Measurements from ENCODE around the gene IPO5.
"Not testable (repeated sequence)": the region's sequence is repeated elsewhere in the genome, so short reads cannot be mapped to it uniquely, and the experiment has no call there.

The IPO5 gene

GRCh38 chr13:97934590-97934989, 18.9 kb upstream of the IPO5 start:
- no peaks in the 10 kb centered on the region for H3K36me3 ChIP-seq (ENCODE audit: control insufficient read depth, insufficient read depth, low read length)
- no peak overlapping the region for H3K9ac ChIP-seq (ENCODE audit: low read depth, low read length)
- no peak overlapping the region for H3K4me3 ChIP-seq (ENCODE audit: low read depth, low read length)
- peaks cover 6% of the 10 kb centered on the region for H3K4me1 ChIP-seq (ENCODE audit: control insufficient read depth, insufficient read depth, low read length)
- no peaks in the 10 kb centered on the region for H3K9me3 ChIP-seq (ENCODE audit: control insufficient read depth, insufficient read depth, low read length)
- H3K27me3 ChIP-seq (ENCODE audit: control insufficient read depth, insufficient read depth, low read length) = no peaks in the 10 kb centered on the region

GRCh38 chr13:97935071-97935470, 18.4 kb upstream of the IPO5 start:
- Histone ChIP-seq H3K4me1 (ENCODE audit: control insufficient read depth, insufficient read depth, low read length) (peaks cover 6% of the 10 kb centered on the region), H3K36me3 (ENCODE audit: control insufficient read depth, insufficient read depth, low read length) (no peaks in the 10 kb centered on the region), H3K9me3 (ENCODE audit: control insufficient read depth, insufficient read depth, low read length) (no peaks in the 10 kb centered on the region), H3K27me3 (ENCODE audit: control insufficient read depth, insufficient read depth, low read length) (no peaks in the 10 kb centered on the region), H3K4me3 (ENCODE audit: low read depth, low read length) (no peak overlapping the region), H3K9ac (ENCODE audit: low read depth, low read length) (no peak overlapping the region)

- Histone ChIP-seq H3K9ac (ENCODE audit: low read depth, low read length) (no peak overlapping the region), H3K27me3 (ENCODE audit: control insufficient read depth, insufficient read depth, low read length) (no peaks in the 10 kb centered on the region), H3K9me3 (ENCODE audit: control insufficient read depth, insufficient read depth, low read length) (no peaks in the 10 kb centered on the region), H3K36me3 (ENCODE audit: control insufficient read depth, insufficient read depth, low read length) (no peaks in the 10 kb centered on the region), H3K4me1 (ENCODE audit: control insufficient read depth, insufficient read depth, low read length) (peaks cover 6% of the 10 kb centered on the region), H3K4me3 (ENCODE audit: low read depth, low read length) (no peak overlapping the region)
These were observed 17.4 kb upstream of the IPO5 start for GRCh38 chr13:97936036-97936435.

DNA sequence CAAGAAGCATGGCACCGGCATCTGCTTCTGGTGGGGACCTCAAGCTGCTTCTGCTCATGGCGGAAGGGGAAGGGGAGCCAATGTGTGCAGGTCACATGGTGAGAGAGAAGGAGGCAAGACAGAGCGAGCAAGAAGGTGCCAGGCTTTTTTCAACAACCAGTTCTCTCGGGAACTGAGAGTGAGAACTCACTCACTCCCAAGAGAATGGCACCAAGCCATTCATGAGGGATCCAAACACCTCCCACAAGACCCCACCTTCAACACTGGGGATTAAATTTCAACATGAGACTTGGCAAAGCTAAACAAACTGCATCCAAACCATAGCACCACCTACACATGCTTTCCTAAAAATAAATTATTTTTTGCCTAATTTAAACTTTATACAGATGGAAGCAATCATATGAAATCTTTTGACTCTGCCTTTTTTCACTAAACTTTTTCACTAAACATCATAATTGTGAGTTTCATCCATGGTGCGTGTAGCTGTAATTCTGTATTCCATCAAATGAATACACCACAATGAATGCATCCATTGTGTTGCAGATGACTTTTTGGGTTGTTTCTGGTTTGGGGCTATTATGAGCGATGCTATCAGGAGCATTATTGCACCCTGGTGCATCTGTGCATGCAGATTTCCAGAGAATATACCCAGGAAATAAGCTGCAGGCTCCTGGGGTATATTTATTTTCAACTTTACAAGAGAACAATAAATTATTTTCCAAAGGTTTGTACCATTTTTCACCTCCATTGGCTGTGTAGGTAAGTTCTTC, 14.6 kb upstream of the IPO5 start:
- H3K4me1 ChIP-seq (ENCODE audit: control insufficient read depth, insufficient read depth, low read length) = peaks cover 6% of the 10 kb centered on the region
- no peaks in the 10 kb centered on the region for H3K27me3 ChIP-seq (ENCODE audit: control insufficient read depth, insufficient read depth, low read length)
- H3K4me3 ChIP-seq (ENCODE audit: low read depth, low read length) = no peak overlapping the region

DNA sequence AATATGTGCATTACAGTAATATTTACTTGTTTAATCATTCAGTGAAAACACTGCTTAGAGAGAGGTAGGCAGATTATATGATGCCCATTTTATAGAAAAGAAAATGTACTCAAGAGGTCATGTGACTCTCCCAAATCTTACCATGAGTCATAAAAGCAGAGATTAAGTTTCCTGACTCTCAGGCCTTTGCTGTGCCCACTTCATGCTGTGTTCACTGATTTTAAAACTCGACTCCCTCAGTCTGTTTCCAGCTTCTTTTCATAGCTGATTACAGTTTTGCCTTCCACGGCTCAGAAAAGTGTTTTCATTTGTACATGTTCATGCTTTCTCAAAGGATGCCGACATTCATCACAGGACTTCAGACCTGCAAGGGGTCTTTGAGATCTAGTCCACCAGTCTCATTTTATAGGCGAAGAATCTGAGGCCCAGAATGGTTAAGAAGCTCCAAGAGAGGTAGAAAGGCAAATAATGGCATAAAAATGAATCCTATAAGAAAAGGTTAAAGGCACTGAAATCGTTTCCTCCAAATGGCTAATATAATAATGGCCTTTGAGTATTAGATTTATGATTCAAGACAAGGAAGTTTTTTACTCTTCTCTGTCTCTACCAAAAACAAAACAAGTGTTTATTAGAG, 9.0 kb upstream of the IPO5 start:
- Histone ChIP-seq H3K9me3 (ENCODE audit: control insufficient read depth, insufficient read depth, low read length) (no peaks in the 10 kb centered on the region), H3K4me3 (ENCODE audit: low read depth, low read length) (no peak overlapping the region)

More for the DNA sequence above, 14.6 kb upstream of the IPO5 start:
- H3K9ac ChIP-seq (ENCODE audit: low read depth, low read length) = no peak overlapping the region
- H3K9me3 ChIP-seq (ENCODE audit: control insufficient read depth, insufficient read depth, low read length) = no peaks in the 10 kb centered on the region
- H3K36me3 ChIP-seq (ENCODE audit: control insufficient read depth, insufficient read depth, low read length) = no peaks in the 10 kb centered on the region

DNA sequence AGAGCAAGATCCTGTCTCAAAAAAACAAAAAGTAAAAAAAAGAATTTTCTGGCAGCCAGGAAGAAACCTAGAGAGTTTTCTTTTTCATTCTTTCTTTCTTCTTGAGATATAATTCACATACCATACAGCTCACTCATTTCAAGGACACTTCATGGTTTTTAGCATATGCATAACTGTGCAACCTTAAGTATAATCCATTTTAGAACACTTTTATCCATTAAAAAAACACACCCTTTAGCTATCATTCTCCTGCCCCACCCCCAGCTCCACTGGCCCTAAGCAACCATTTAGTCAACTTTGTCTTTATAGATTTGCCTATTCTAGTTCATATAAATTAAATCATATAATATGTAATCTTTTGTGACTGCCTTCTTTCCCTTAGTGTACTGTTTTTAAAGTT, 8.1 kb upstream of the IPO5 start:
- Histone ChIP-seq H3K4me3 (ENCODE audit: low read depth, low read length) (no peak overlapping the region), H3K36me3 (ENCODE audit: control insufficient read depth, insufficient read depth, low read length) (no peaks in the 10 kb centered on the region), H3K9me3 (ENCODE audit: control insufficient read depth, insufficient read depth, low read length) (no peaks in the 10 kb centered on the region), H3K27me3 (ENCODE audit: control insufficient read depth, insufficient read depth, low read length) (no peaks in the 10 kb centered on the region), H3K4me1 (ENCODE audit: control insufficient read depth, insufficient read depth, low read length) (no peaks in the 10 kb centered on the region), H3K9ac (ENCODE audit: low read depth, low read length) (no peak overlapping the region)

More for the DNA sequence above, 9.0 kb upstream of the IPO5 start:
- H3K27me3 ChIP-seq (ENCODE audit: control insufficient read depth, insufficient read depth, low read length) = no peaks in the 10 kb centered on the region
- H3K4me1 ChIP-seq (ENCODE audit: control insufficient read depth, insufficient read depth, low read length) = no peaks in the 10 kb centered on the region
- H3K9ac ChIP-seq (ENCODE audit: low read depth, low read length) = no peak overlapping the region
- no peaks in the 10 kb centered on the region for H3K36me3 ChIP-seq (ENCODE audit: control insufficient read depth, insufficient read depth, low read length)

GRCh38 chr13:97945792-97946419, 7.6 kb upstream of the IPO5 start:
- no peaks in the 10 kb centered on the region for H3K27me3 ChIP-seq (ENCODE audit: control insufficient read depth, insufficient read depth, low read length)
- H3K9ac ChIP-seq (ENCODE audit: low read depth, low read length) = no peak overlapping the region
- no peaks in the 10 kb centered on the region for H3K4me1 ChIP-seq (ENCODE audit: control insufficient read depth, insufficient read depth, low read length)
- no peak overlapping the region for H3K4me3 ChIP-seq (ENCODE audit: low read depth, low read length)
- no peaks in the 10 kb centered on the region for H3K36me3 ChIP-seq (ENCODE audit: control insufficient read depth, insufficient read depth, low read length)
- no peaks in the 10 kb centered on the region for H3K9me3 ChIP-seq (ENCODE audit: control insufficient read depth, insufficient read depth, low read length)

GRCh38 chr13:97946951-97947588, 6.4 kb upstream of the IPO5 start:
- H3K9ac ChIP-seq (ENCODE audit: low read depth, low read length) = no peak overlapping the region
- H3K27me3 ChIP-seq (ENCODE audit: control insufficient read depth, insufficient read depth, low read length) = no peaks in the 10 kb centered on the region
- H3K9me3 ChIP-seq (ENCODE audit: control insufficient read depth, insufficient read depth, low read length) = no peaks in the 10 kb centered on the region
- H3K4me3 ChIP-seq (ENCODE audit: low read depth, low read length) = no peak overlapping the region
- no peaks in the 10 kb centered on the region for H3K36me3 ChIP-seq (ENCODE audit: control insufficient read depth, insufficient read depth, low read length)
- no peaks in the 10 kb centered on the region for H3K4me1 ChIP-seq (ENCODE audit: control insufficient read depth, insufficient read depth, low read length)

GRCh38 chr13:97948041-97948440, 5.4 kb upstream of the IPO5 start:
- Histone ChIP-seq H3K4me1 (ENCODE audit: control insufficient read depth, insufficient read depth, low read length) (no peaks in the 10 kb centered on the region), H3K9ac (ENCODE audit: low read depth, low read length) (no peak overlapping the region), H3K27me3 (ENCODE audit: control insufficient read depth, insufficient read depth, low read length) (no peaks in the 10 kb centered on the region), H3K4me3 (ENCODE audit: low read depth, low read length) (no peak overlapping the region), H3K9me3 (ENCODE audit: control insufficient read depth, insufficient read depth, low read length) (no peaks in the 10 kb centered on the region), H3K36me3 (ENCODE audit: control insufficient read depth, insufficient read depth, low read length) (no peaks in the 10 kb centered on the region)

GRCh38 chr13:97949316-97949715, 4.2 kb upstream of the IPO5 start:
- not testable (repeated sequence) for H3K9ac ChIP-seq (ENCODE audit: low read depth, low read length); H3K9me3 ChIP-seq (ENCODE audit: control insufficient read depth, insufficient read depth, low read length); H3K4me3 ChIP-seq (ENCODE audit: low read depth, low read length); H3K4me1 ChIP-seq (ENCODE audit: control insufficient read depth, insufficient read depth, low read length); H3K27me3 ChIP-seq (ENCODE audit: control insufficient read depth, insufficient read depth, low read length); H3K36me3 ChIP-seq (ENCODE audit: control insufficient read depth, insufficient read depth, low read length)

DNA sequence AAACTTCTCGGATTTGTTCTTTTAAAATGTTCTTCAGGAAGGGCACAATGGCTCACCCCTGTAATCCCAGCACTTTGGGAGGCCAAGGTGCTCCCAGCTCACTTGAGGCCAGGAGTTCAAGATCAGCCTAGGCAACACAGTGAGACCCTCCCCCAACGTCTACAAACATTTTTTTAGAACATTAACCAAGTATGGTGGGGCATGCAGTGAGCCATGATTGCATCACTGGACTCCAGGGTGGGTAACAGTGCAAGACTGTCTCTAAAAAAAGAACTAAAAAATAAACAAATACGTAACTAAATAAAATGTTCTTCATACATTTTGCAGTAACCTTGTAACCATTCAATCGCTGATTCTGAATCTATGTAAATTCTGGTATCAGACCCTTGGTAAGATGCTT, 2.1 kb upstream of the IPO5 start:
- no peaks in the 10 kb centered on the region for H3K4me1 ChIP-seq (ENCODE audit: control insufficient read depth, insufficient read depth, low read length)
- no peaks in the 10 kb centered on the region for H3K36me3 ChIP-seq (ENCODE audit: control insufficient read depth, insufficient read depth, low read length)
- H3K9me3 ChIP-seq (ENCODE audit: control insufficient read depth, insufficient read depth, low read length) = no peaks in the 10 kb centered on the region
- H3K9ac ChIP-seq (ENCODE audit: low read depth, low read length) = no peak overlapping the region
- no peaks in the 10 kb centered on the region for H3K27me3 ChIP-seq (ENCODE audit: control insufficient read depth, insufficient read depth, low read length)
- H3K4me3 ChIP-seq (ENCODE audit: low read depth, low read length) = no peak overlapping the region
